ENCODE data around the gene COL21A1.

The COL21A1 gene

GRCh38 chr6:56187686-56188085, 59.7 kb downstream of the COL21A1 start:
- no peaks in the 10 kb centered on the region for H3K36me3 ChIP-seq (ENCODE audit: insufficient read depth, low read length)
- no peaks in the 10 kb centered on the region for H3K4me1 ChIP-seq (ENCODE audit: insufficient read depth, low read length)

GRCh38 chr6:56176741-56177140, 70.6 kb downstream of the COL21A1 start:
- Histone ChIP-seq H3K36me3 (ENCODE audit: insufficient read depth, low read length) (no peaks in the 10 kb centered on the region), H3K9ac (ENCODE audit: low read depth, low read length) (no peak overlapping the region), H3K4me1 (ENCODE audit: insufficient read depth, low read length) (no peaks in the 10 kb centered on the region), H3K9me3 (ENCODE audit: control insufficient read depth, insufficient read depth, low read length) (peaks cover 6% of the 10 kb centered on the region)

More at GRCh38 chr6:56187686-56188085, 59.7 kb downstream of the COL21A1 start:
- no peak overlapping the region for H3K9ac ChIP-seq (ENCODE audit: low read depth, low read length)
- no peaks in the 10 kb centered on the region for H3K9me3 ChIP-seq (ENCODE audit: control insufficient read depth, insufficient read depth, low read length)

GRCh38 chr6:56173228-56173627, 74.2 kb downstream of the COL21A1 start:
- Histone ChIP-seq H3K4me1 (ENCODE audit: insufficient read depth, low read length) (no peaks in the 10 kb centered on the region), H3K9ac (ENCODE audit: low read depth, low read length) (no peak overlapping the region), H3K36me3 (ENCODE audit: insufficient read depth, low read length) (no peaks in the 10 kb centered on the region), H3K9me3 (ENCODE audit: control insufficient read depth, insufficient read depth, low read length) (peaks cover 6% of the 10 kb centered on the region)

- no peaks in the 10 kb centered on the region for H3K36me3 ChIP-seq (ENCODE audit: insufficient read depth, low read length)
- H3K9ac ChIP-seq (ENCODE audit: low read depth, low read length) = no peak overlapping the region
- H3K4me1 ChIP-seq (ENCODE audit: insufficient read depth, low read length) = no peaks in the 10 kb centered on the region
- H3K9me3 ChIP-seq (ENCODE audit: control insufficient read depth, insufficient read depth, low read length) = peaks cover 6% of the 10 kb centered on the region
These were observed 75.2 kb downstream of the COL21A1 start for GRCh38 chr6:56172144-56172543.

- H3K9me3 ChIP-seq (ENCODE audit: control insufficient read depth, insufficient read depth, low read length) = peaks cover 3% of the 10 kb centered on the region
- no peak overlapping the region for H3K9ac ChIP-seq (ENCODE audit: low read depth, low read length)
- H3K36me3 ChIP-seq (ENCODE audit: insufficient read depth, low read length) = no peaks in the 10 kb centered on the region
- H3K4me1 ChIP-seq (ENCODE audit: insufficient read depth, low read length) = no peaks in the 10 kb centered on the region
These were observed 78.0 kb downstream of the COL21A1 start for GRCh38 chr6:56169366-56169765.

GRCh38 chr6:56168596-56168995, 78.8 kb downstream of the COL21A1 start:
- Histone ChIP-seq H3K4me1 (ENCODE audit: insufficient read depth, low read length) (no peaks in the 10 kb centered on the region), H3K9ac (ENCODE audit: low read depth, low read length) (no peak overlapping the region), H3K36me3 (ENCODE audit: insufficient read depth, low read length) (no peaks in the 10 kb centered on the region), H3K9me3 (ENCODE audit: control insufficient read depth, insufficient read depth, low read length) (peaks cover 3% of the 10 kb centered on the region)

- H3K9me3 ChIP-seq (ENCODE audit: control insufficient read depth, insufficient read depth, low read length) = no peaks in the 10 kb centered on the region
- H3K4me1 ChIP-seq (ENCODE audit: insufficient read depth, low read length) = no peaks in the 10 kb centered on the region
- no peaks in the 10 kb centered on the region for H3K36me3 ChIP-seq (ENCODE audit: insufficient read depth, low read length)
- no peak overlapping the region for H3K9ac ChIP-seq (ENCODE audit: low read depth, low read length)
These were observed 85.3 kb downstream of the COL21A1 start for GRCh38 chr6:56162081-56162480.

- no peak overlapping the region for H3K9ac ChIP-seq (ENCODE audit: low read depth, low read length)
- no peaks in the 10 kb centered on the region for H3K36me3 ChIP-seq (ENCODE audit: insufficient read depth, low read length)
- H3K4me1 ChIP-seq (ENCODE audit: insufficient read depth, low read length) = no peaks in the 10 kb centered on the region
- no peaks in the 10 kb centered on the region for H3K9me3 ChIP-seq (ENCODE audit: control insufficient read depth, insufficient read depth, low read length)
These were observed 86.9 kb downstream of the COL21A1 start for GRCh38 chr6:56160489-56160888.

- Histone ChIP-seq H3K9me3 (ENCODE audit: control insufficient read depth, insufficient read depth, low read length) (no peaks in the 10 kb centered on the region), H3K9ac (ENCODE audit: low read depth, low read length) (no peak overlapping the region), H3K36me3 (ENCODE audit: insufficient read depth, low read length) (no peaks in the 10 kb centered on the region; the same call in 1 of the 2 replicates), H3K4me1 (ENCODE audit: insufficient read depth, low read length) (no peaks in the 10 kb centered on the region)
These were observed 88.8 kb downstream of the COL21A1 start for GRCh38 chr6:56158571-56158970.

GRCh38 chr6:56156643-56157042, 90.7 kb downstream of the COL21A1 start:
- Histone ChIP-seq H3K36me3 (ENCODE audit: insufficient read depth, low read length) (no peaks in the 10 kb centered on the region; the same call in 1 of the 2 replicates), H3K9ac (ENCODE audit: low read depth, low read length) (no peak overlapping the region), H3K4me1 (ENCODE audit: insufficient read depth, low read length) (no peaks in the 10 kb centered on the region), H3K9me3 (ENCODE audit: control insufficient read depth, insufficient read depth, low read length) (no peaks in the 10 kb centered on the region)

GRCh38 chr6:56155634-56156141, 91.7 kb downstream of the COL21A1 start:
- H3K36me3 ChIP-seq (ENCODE audit: insufficient read depth, low read length) = no peaks in the 10 kb centered on the region; the same call in 1 of the 2 replicates
- H3K9me3 ChIP-seq (ENCODE audit: control insufficient read depth, insufficient read depth, low read length) = no peaks in the 10 kb centered on the region
- no peaks in the 10 kb centered on the region for H3K4me1 ChIP-seq (ENCODE audit: insufficient read depth, low read length)
- no peak overlapping the region for H3K9ac ChIP-seq (ENCODE audit: low read depth, low read length)

- Histone ChIP-seq H3K9me3 (ENCODE audit: control insufficient read depth, insufficient read depth, low read length) (no peaks in the 10 kb centered on the region), H3K36me3 (ENCODE audit: insufficient read depth, low read length) (no peaks in the 10 kb centered on the region; the same call in 1 of the 2 replicates), H3K4me1 (ENCODE audit: insufficient read depth, low read length) (no peaks in the 10 kb centered on the region), H3K9ac (ENCODE audit: low read depth, low read length) (no peak overlapping the region)
These were observed 93.3 kb downstream of the COL21A1 start for GRCh38 chr6:56154076-56154475.

- no peaks in the 10 kb centered on the region for H3K4me1 ChIP-seq (ENCODE audit: insufficient read depth, low read length)
- H3K9ac ChIP-seq (ENCODE audit: low read depth, low read length) = no peak overlapping the region
- H3K9me3 ChIP-seq (ENCODE audit: control insufficient read depth, insufficient read depth, low read length) = no peaks in the 10 kb centered on the region
- H3K36me3 ChIP-seq (ENCODE audit: insufficient read depth, low read length) = no peaks in the 10 kb centered on the region; the same call in 1 of the 2 replicates
These were observed 94.8 kb downstream of the COL21A1 start for GRCh38 chr6:56152611-56153010.

- Histone ChIP-seq H3K4me1 (ENCODE audit: insufficient read depth, low read length) (no peaks in the 10 kb centered on the region), H3K36me3 (ENCODE audit: insufficient read depth, low read length) (no peaks in the 10 kb centered on the region; the same call in 1 of the 2 replicates)
These were observed 95.7 kb downstream of the COL21A1 start for GRCh38 chr6:56151609-56152224.

GRCh38 chr6:56148488-56149186, 98.7 kb downstream of the COL21A1 start:
- Histone ChIP-seq H3K4me1 (ENCODE audit: insufficient read depth, low read length) (no peaks in the 10 kb centered on the region), H3K36me3 (ENCODE audit: insufficient read depth, low read length) (no peaks in the 10 kb centered on the region; the same call in 1 of the 2 replicates), H3K9ac (ENCODE audit: low read depth, low read length) (no peak overlapping the region), H3K9me3 (ENCODE audit: control insufficient read depth, insufficient read depth, low read length) (no peaks in the 10 kb centered on the region)

More at GRCh38 chr6:56151609-56152224, 95.7 kb downstream of the COL21A1 start:
- Histone ChIP-seq H3K9ac (ENCODE audit: low read depth, low read length) (no peak overlapping the region), H3K9me3 (ENCODE audit: control insufficient read depth, insufficient read depth, low read length) (no peaks in the 10 kb centered on the region)
